Loucy (cell line): Measurements from ENCODE around the gene ACLY.

ENCODE experiments used
- H2AFZ ChIP-seq: fragments of 200-600 bp; sonication (generic); 2 replicates; pipeline ENCODE4 v1.6.0; 2016; ENCODE audit warnings: antibody characterized with exemption, mild to moderate bottlenecking, low read length, moderate library complexity
- H3F3A ChIP-seq: fragments of 200-600 bp; 2 replicates; pipeline ENCODE4 v1.6.0; 2016; ENCODE audit warnings: antibody characterized with exemption, low read depth, mild to moderate bottlenecking
- H3K27me3 ChIP-seq: fragments of 200-600 bp; sonication (generic); 2 replicates; pipeline ENCODE4 v1.6.1; 2014; ENCODE audit warnings: low read length, mild to moderate bottlenecking; ENCODE audit not compliant: insufficient read depth, poor library complexity, severe bottlenecking
- H3K36me3 ChIP-seq: fragments of 200-600 bp; sonication (generic); 2 replicates; pipeline ENCODE4 v1.6.1; 2016; ENCODE audit warnings: low read length; ENCODE audit not compliant: insufficient read depth
- H3K4me1 ChIP-seq: fragments of 200-600 bp; sonication (generic); 2 replicates; pipeline ENCODE4 v1.5.1; 2014; ENCODE audit warnings: low read length, mild to moderate bottlenecking; ENCODE audit not compliant: insufficient read depth, poor library complexity, severe bottlenecking
- H3K4me2 ChIP-seq: fragments of 200-600 bp; sonication (generic); 2 replicates; pipeline ENCODE4 v1.6.0; 2014; ENCODE audit warnings: antibody characterized with exemption, low read length, low read depth, mild to moderate bottlenecking; ENCODE audit not compliant: poor library complexity, severe bottlenecking
- H3K4me3 ChIP-seq: fragments of 200-600 bp; sonication (generic); 2 replicates; pipeline ENCODE4 v1.5.1; 2014; ENCODE audit warnings: low read length, mild to moderate bottlenecking, mixed read lengths; ENCODE audit not compliant: poor library complexity, severe bottlenecking
- H3K79me2 ChIP-seq: fragments of 200-600 bp; sonication (generic); 2 replicates; pipeline ENCODE4 v1.6.1; 2014; ENCODE audit warnings: low read length; ENCODE audit not compliant: insufficient read depth
- H3K9ac ChIP-seq: fragments of 200-600 bp; sonication (generic); 2 replicates; pipeline ENCODE4 v1.6.0; 2014; ENCODE audit warnings: mild to moderate bottlenecking, low read depth, low read length, moderate library complexity; ENCODE audit not compliant: poor library complexity, severe bottlenecking
- H3K9me2 ChIP-seq: fragments of 200-600 bp; sonication (generic); replicated peaks from 2 replicates; pipeline ENCODE4 v1.6.1; 2016; ENCODE audit warnings: low read depth, low read length, mixed read lengths
- H3K9me3 ChIP-seq: fragments of 200-600 bp; sonication (generic); 2 replicates; pipeline ENCODE4 v1.6.1; 2014; ENCODE audit warnings: mild to moderate bottlenecking, antibody characterized with exemption, low read length, low read depth; ENCODE audit not compliant: insufficient read depth
- H4K20me1 ChIP-seq: fragments of 200-600 bp; sonication (generic); 2 replicates; pipeline ENCODE4 v1.6.0; 2014; ENCODE audit warnings: antibody characterized with exemption, low read length, mild to moderate bottlenecking; ENCODE audit not compliant: insufficient read depth, poor library complexity, severe bottlenecking
- CTCF ChIP-seq: fragments of 200-600 bp; sonication (generic); conservative IDR thresholded peaks from 2 replicates; pipeline ENCODE4 v1.5.1; 2014; ENCODE audit warnings: mild to moderate bottlenecking, antibody characterized with exemption, low read length
- EZH2phosphoT487 ChIP-seq: fragments of 200-600 bp; IDR thresholded peaks from 2 replicates; pipeline ENCODE4 v1.6.1; 2018; ENCODE audit warnings: antibody characterized with exemption, mild to moderate bottlenecking, moderate library complexity, borderline replicate concordance

Gene ACLY

GRCh38 chr17:41818024-41818423, 100.7 kb downstream of the ACLY start:
- Histone ChIP-seq H3K36me3 (no peaks in the 10 kb centered on the region), H3F3A (no peaks in the 10 kb centered on the region), H2AFZ (no peak overlapping the region), H3K4me1 (peaks cover 6% of the 10 kb centered on the region), H3K4me3 (no peak overlapping the region), H3K9ac (no peak overlapping the region), H3K27me3 (no peaks in the 10 kb centered on the region), H3K79me2 (no peaks in the 10 kb centered on the region), H3K4me2 (no peak overlapping the region), H3K9me3 (no peaks in the 10 kb centered on the region), H4K20me1 (no peaks in the 10 kb centered on the region), H3K9me2 (no peaks in the 10 kb centered on the region)
- no peak for TF ChIP-seq EZH2phosphoT487
- no peak for TF ChIP-seq CTCF
